HG02943 (cell line): Measurements from ENCODE around the gene RPS10.
"Not testable (repeated sequence)": the region's sequence is repeated elsewhere in the genome, so short reads cannot be mapped to it uniquely, and the experiment has no call there.

Source experiments
- ATAC-seq: cut with Tn5 transposase; IDR thresholded peaks from one replicate; pipeline ENCODE4 v1.9.1; 2021; ENCODE audit warnings: mild to moderate bottlenecking, low read depth, moderate library complexity; ENCODE audit not compliant: unreplicated experiment

The RPS10 gene

DNA sequence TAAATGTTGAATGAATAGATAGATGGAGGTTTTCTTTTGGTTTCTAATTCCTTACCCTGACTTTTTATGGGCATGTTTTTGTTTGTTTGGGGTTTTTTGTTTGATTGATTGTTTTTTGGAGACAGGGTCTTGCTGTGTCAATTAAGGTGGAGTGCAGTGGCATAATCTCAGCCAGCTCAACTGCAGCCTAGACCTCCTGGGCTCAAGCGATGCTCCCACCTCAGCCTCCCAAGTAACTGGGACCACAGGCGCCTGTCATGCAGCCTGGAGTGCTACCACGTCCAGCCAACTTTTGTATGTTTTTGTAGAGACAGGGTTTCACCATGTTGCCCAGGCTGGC lies 31.9 kb downstream of the RPS10 start:
- ATAC-seq, result no peak

DNA sequence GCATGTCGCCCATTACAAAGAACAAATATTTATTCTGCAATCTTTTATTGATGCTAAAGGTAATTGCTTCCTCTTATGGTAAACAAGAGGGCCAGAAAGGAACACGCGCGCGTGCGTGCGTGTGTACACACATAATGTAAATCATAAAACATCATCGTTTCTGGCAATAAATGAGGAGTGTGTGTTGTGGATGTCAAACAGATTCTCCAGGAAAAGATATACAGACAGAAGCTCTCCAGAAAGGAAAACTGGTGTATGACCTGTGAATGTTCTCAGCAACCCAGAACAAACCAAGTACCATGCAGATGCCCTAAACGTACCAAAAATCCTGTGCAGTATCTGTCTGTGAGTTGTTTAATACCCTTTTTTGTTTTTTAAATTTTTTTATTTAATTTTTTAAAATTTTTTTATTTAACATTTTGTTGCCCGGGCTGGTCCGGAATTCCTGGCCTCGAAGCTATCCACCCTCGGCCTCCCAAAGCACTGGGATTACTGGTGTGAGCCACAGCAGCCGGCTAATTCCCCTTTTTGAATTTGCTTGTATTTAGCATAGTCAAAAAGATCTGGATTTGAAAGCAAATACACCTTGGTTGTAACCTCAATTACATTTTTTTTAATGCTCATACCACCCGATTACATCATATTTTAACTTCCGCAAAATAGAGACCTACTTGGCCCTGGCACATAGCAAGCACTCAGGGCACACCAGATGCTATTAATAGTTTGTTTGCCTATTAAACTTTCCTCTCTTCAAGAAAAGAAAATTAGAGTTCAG lies 32.5 kb downstream of the RPS10 start:
- no peak for ATAC-seq

DNA sequence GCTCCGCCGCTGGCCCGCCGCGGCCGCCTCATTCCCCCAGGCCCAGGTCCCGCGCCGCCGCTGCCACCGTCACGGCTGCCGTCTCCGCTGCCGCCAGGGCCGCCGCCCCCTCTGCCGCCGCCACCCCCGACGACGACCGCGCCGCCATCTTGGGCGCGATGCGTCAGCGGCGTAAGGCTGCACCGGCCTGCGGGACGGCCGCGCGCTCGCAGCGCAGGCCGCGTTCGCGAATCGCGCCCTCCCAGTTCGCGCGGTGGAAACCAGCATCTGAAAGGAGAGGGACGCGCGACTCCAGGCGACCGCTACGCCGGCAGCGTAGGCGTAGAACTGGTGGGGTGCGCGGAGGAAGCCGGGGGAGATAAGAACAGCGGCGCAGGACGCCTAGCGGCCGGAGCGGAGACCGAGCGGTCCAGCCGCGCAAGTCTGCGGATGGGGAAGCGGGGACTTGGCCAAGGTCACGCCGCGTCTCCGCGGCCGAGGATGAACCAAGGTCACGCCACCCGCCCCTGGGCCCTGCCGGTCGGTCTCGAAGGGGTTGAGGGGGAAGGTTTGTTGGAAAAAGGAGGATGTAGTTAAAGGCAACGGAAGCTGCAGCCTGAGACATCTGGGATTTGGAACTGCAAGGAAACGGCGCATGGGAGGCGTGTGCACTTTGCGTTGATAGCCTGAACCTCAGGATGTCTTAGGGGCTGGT lies 33.2 kb downstream of the RPS10 start, which contains the start of gene NUDT3:
NUDT3 (minus strand) TSS at position 173 of the 694 bp plus-strand sequence. CDS start 307 bp downstream, outside the sequence.
- peak; percentile 61 for ATAC-seq

DNA sequence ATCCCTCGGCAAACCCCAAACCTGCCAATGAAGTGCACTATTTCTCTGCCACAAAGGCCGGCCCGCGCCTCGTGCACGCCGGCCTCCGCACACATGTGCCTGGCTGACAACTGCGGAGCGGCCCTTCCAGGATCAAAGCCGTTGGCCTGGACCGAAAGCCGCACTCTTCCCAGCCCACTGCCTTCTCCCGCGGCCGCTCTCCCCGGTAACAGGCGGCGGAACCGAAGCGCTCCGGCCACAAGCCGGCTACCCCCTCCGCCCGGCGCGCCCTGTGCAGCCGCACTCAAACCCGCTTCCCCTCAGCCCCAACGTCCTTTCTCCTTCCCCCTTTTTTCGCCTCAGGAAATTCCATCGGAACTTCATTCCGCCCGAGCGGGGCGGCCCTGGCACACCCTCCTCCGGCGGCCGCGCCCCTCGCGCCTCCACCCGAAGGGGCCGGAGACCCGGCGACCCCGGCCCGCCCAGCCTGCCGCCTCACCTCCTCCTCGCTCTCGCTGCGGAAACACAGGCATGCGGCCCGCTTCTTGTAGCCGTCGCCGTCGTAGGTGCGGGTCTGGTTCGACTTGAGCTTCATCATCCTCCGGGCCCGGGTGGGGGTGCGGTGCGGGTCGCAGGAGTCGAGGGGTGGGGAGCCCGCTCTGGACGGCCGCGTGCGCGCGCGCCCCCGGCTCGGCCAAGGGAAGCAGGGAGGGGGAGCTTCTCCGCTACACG lies 33.9 kb downstream of the RPS10 start:
- ATAC-seq, result peak; percentile 45

DNA sequence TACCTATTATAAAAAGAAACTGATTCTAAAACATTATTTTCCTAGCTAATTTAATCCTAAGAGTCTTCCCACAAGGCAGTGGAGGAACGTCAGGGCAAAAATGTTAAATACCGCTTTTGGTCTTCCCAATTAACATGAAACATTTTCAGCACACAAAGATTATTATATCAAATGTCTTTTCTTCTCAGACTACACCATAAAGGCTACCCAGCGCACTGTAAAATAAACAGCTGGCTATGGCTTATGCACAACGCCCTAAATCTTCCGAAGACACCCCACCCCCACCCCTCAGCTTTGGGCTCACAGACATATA lies 34.4 kb downstream of the RPS10 start:
- ATAC-seq, result no peak

DNA sequence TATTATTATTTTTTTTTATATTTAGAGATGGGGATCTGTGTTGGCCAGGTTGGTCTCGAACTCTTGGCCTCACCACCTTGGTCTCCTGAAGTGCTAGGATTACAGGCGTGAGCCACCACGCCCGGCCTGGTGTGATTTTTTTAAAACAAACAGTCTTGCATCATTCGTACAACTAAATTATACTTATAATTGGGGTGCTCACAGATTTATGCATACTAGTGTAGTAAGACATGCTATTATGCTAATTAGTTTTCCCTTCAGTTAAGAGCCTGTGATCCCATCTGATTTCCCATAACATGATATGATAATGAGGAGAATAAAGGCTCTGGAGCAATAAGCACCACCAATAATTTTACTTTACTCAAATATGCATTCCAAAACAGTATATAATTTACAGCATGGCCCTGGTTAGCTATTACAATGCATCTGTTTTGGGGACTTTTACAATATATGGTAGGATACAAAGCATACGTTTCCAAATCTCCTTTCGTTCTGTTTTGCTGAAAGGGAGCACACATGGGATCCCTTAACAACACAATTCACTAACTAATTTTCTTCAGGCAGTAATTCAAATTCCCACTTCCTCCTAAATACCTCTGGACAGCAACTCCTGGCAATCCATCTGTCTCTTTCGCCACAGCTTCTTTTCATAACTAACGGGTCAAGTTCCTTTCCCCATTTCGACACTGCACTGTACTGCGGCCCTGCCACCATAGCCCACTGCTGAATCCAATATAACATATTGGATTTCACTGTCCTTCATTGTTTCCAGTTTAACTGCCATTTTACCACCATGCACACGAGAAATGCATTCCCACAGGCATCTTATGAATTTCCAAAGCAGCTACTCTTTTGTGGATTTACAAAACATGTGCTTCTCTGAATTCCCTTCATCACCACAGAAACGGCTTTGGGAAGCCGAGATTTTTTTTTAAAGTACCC lies 35.1 kb downstream of the RPS10 start:
- no peak for ATAC-seq

DNA sequence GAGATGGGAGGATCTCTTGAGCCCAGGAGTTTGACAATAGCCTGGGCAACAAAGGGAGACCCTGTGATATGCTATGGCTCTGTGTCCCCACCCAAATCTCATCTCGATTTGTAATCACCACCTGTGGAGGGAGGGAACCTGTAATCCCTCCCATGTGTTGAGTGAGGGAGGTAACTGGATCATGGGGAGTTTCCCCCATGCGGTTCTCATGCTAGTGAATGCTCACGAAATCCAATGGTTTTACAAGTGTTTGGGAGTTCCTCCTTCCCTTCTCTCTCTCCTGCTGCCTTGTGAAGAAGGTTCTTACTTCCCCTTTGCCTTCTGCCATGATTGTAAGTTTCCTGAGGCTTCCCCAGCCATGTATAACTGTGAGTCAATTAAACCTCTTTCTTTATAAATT lies 36.8 kb downstream of the RPS10 start:
- no peak for ATAC-seq

DNA sequence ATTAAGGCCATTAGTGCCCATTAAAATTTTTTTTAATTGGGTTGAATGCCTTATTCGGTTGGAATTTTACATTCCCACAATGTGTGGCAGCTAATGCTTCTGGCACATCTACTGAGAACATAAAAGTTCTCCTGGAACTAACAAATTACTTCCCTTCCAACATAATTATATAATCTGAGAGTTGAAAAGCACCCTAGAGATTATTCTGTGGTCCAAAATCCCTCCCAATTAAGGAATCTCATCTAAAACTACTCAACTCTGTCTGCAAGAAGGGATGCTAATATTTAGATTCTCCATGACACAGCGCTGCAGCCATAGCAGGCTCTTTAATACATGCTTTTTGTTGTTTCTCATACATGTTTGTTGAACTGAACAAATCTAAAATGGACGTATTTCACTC lies 37.4 kb downstream of the RPS10 start:
- no peak for ATAC-seq

DNA sequence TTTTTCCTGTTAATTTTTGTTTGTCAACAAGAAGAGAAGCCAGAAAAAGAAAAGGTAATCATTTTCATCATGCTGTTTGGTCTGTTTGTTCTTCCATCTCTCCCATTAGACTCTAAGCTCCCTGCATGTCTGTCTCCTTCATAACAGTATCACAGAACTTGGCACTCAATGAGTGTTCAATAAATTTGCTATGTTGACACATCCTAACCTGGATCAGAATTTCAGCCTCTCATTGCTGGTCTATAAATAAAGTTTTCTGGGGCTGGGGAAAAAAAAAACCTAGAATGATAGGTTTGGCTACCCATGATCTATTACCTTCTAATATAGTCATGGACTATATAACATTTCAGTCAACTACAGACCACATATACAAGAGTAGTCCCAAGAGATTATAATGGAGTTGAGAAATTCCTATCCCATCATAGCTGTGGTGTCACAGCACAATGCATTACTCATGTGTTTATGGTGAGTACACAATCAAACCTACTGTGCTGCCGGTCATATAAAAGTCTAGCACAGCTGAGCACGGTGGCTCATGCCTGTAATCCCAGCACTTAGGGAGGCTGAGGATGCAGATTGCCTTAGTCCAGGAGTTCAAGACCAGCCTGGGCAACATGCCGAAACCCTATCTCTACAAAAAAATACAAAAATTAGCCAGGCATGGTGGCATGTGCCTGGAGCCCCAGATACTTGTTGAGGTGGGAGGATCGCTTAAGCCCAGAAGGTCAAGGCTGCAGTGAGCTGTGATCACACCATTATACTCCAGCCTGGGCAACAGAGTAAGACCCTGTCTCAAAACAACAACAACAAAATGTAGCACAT lies 39.3 kb downstream of the RPS10 start:
- ATAC-seq, result no peak

DNA sequence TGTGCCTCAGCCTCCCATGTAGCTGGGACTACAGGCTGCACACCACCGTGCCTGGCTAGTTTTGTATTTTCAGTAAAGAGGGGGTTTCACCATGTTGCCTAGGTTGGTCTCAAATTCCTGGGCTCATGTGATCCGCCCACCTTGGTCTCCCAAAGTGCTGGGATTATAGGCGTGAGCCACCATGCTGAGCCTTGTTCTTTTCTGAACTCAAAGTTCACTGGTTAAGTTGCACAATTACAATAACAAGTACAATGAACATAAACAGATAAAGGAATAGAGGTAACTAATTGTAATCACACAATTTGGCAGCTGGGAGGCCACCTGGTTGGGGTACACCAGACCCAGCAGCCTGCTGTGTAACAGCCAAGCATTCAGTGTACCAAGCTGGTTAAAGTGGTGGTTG lies 40.1 kb downstream of the RPS10 start:
- ATAC-seq, result no peak

DNA sequence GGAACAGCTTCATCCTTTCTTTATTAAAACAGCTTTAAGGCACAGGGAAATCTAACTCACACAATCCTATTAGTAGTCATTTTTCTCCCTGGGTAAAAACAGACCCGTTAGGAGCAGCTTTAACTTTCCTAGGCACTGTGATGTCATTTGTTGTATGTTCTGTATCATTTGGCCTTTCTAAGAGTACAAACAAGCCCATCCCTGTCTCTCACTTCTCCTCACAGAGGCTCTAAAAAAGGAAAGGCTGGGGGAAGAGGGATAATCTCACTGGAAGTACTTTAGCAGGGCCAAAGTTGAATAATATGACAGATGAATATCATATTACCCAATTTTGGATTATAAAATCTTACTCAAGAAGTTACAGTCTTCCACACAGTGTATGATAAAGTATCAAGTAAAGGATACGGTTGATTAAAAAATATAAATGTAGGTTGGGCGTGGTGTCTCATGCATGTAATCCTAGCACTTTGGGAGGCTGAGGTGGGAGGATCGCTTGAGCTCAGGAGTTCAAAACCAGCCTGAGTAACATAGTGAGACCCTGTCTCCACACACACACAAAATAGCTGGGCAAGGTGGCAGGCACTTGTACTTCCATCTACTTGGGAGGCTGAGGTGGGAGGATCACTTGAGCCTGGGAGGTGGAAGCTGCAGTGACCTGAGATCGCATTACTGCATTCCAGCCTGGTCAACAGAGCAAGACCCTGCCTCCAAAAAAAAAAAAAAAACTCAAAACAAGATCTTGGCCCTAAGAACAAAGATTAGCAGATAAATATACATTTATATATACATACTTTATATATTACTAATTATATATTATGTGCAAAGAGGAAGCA lies 41.3 kb downstream of the RPS10 start:
- no peak for ATAC-seq

DNA sequence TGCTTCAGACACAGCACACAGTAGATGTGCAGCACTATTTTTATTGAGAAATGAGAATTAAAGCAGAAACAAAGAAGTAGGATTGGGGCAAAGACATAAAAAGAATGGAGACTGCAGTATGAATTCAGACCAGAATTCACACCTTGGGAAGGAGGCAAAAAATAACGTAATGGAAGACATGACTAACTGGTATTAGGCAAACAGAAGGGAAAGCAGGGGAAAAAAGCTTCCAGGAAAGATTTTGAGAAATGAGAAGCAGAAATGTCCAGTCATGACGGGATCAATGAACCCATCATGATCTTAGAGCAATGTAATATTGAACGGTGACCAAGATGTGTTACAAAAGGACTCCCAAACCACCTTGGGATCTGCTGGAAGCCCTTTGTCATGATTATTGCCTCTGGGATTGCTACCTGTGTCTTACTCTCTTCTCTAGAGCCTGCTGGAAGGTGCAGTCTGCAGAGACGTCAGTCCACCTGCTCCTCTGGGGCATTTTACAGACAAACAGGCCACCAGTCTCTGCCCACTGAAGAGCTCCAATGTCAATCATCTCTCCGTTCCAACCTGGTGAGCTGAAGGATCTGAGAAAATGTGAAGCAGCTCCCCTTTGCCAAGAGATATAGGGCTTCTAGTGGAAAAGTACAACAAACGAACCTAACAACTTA lies 42.1 kb downstream of the RPS10 start:
- no peak for ATAC-seq

DNA sequence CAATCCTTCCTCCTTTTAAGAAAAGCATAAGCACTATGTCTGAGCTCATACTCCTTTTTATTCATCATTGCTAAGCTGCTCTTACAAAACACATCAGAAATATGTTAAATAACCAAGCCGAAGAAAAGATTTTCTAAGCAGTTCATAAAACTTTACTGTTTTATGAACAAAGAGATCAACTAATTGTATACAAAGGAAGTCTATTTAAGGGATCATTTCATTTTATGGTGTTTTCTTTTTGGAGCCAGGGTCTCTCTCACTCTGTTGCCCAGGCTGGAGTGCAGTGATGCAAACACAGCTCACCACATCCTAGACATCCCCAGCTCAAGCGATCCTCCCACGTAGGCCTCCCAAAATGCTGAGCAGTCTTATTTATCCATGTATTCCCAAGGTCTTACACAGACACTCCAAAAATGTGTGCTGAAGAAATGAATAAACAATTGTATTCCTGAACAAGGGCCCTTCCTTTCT lies 42.7 kb downstream of the RPS10 start:
- no peak for ATAC-seq

DNA sequence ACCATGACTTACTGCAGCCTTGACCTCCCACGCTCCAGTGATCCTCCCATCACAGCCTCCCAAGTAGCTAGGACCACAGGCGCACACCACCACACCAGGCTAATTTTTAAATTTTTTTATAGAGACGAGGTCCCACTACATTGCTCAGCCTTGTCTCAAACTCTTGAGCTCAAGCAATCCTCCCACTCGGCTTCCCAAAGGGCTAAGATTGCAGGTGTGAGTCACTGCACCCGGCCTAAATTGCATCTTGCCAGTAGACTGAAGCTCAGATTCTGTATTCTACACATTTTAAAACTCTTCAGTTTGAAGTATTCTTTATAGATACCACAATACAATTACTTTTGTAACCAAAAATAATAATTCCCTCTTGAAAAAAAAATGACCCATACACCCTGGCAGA lies 44.8 kb downstream of the RPS10 start:
- ATAC-seq, result no peak

DNA sequence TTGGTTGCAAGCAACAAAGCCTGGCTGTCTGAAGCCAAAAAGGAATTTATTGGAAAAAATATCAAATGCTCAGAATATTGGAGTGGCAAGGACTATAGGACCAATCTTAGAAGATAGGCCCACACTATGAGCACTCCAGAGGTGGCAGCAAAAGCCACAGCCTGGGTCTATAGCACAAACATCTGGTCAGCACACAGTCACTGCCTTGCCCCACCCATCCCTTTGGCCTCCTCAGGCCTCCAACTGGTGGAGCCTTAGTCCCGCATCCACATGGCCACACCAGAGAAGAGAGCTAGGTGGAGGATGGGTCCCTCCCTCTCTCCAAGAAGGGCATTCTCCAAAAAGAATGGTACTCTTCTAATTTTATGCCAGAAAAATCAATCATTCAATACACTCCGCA lies 47.4 kb downstream of the RPS10 start:
- no peak for ATAC-seq

DNA sequence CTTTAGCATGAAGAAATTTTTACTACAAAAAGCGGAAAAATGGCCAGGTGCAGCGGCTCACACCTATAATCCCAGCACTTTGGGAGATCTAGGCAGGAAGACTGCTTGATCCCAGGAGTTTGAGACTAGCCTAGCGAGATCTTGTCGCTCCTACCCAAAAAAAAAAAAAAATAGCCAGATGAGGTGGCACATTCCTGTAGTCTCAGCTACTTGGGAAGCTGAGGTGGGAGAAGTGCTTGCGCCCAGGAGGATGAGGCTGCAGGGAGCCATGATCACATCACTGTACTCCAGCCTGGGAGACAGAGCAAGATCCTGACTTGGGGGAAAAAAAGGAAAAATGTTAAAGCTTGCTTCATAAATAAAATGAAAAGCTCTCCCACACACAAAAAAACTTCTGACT lies 47.9 kb downstream of the RPS10 start:
- ATAC-seq, result no peak

DNA sequence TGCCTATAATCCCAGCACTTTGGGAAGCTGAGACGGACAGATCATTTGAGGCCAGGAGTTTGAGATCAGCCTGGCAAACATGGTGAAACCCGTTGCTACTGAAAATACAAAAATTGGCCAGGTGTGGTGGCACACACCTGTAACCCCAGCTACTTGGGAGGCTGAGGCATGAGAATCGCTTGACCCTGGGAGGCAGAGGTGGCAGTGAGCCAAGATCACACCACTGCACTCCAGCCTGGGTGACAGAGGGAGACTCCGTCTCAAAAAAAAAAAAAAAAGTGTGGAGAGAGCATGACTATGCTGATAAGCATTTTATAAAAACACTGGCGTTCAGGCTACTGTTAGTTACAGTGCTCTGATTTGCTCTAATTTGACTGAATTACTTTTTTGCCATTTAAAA lies 48.3 kb downstream of the RPS10 start:
- ATAC-seq, result not testable (repeated sequence)

DNA sequence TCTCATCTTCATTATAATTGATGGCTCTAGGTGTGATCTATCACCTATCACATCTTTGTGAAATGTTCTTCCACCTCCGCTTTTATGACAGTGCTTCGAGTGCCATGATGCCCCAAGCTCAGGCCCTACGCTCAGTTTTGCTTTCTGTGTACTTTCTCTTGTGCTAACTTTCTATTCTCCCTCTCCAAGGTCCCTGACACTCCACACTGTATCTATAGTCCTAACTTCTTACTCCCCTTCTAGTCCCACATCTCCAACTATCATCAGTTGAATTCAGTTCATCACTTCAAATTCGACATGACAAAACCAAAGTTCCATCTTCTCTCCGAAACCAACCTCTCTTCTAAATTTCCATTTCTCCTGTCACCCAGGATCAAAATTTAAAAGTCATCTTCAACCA lies 50.0 kb downstream of the RPS10 start:
- no peak for ATAC-seq
